Endothelial cell of umbilical vein (primary cell): ENCODE data around the gene ACE.

Experiments
- EZH2 ChIP-seq: IDR thresholded peaks from 2 replicates; pipeline ENCODE4 v1.6.1; 2012; ENCODE audit warnings: borderline replicate concordance, low read depth, mild to moderate bottlenecking, moderate library complexity, low read length, inconsistent platforms; ENCODE audit not compliant: severe bottlenecking
- MYC ChIP-seq: IDR thresholded peaks from one replicate; pipeline ENCODE4 v1.6.1; 2011; ENCODE audit warnings: mild to moderate bottlenecking, low read depth, low read length
- POLR2A ChIP-seq: IDR thresholded peaks from 2 replicates; pipeline ENCODE4 v1.6.1; 2012; ENCODE audit warnings: low read depth, mild to moderate bottlenecking, control low read depth, low read length
- POLR2AphosphoS5 ChIP-seq: IDR thresholded peaks from 2 replicates; pipeline ENCODE4 v1.6.1; 2012; ENCODE audit warnings: low read depth, mild to moderate bottlenecking, control low read depth, low read length, moderate library complexity; ENCODE audit not compliant: insufficient read depth
- TF ChIP-seq, protein P1 (sequence below), 2 donors: IDR thresholded peaks; 1 replicate in 1 of 2; 2 replicates in 1 of 2; pipeline ENCODE4 v1.5.1; 2011; ENCODE audit warnings: low read length in 2 of 2, mild to moderate bottlenecking in 2 of 2, moderate library complexity in 2 of 2, control low read depth in 1 of 2, inconsistent platforms in 1 of 2, low read depth in 1 of 2; ENCODE audit not compliant: insufficient read depth in 1 of 2; ENCODE audit errors: extremely low read depth in 1 of 2
- TF ChIP-seq, protein P2 (sequence below): IDR thresholded peaks from 2 replicates; pipeline ENCODE4 v1.6.1; 2011; ENCODE audit not compliant: insufficient read depth, insufficient read length

DNA sequence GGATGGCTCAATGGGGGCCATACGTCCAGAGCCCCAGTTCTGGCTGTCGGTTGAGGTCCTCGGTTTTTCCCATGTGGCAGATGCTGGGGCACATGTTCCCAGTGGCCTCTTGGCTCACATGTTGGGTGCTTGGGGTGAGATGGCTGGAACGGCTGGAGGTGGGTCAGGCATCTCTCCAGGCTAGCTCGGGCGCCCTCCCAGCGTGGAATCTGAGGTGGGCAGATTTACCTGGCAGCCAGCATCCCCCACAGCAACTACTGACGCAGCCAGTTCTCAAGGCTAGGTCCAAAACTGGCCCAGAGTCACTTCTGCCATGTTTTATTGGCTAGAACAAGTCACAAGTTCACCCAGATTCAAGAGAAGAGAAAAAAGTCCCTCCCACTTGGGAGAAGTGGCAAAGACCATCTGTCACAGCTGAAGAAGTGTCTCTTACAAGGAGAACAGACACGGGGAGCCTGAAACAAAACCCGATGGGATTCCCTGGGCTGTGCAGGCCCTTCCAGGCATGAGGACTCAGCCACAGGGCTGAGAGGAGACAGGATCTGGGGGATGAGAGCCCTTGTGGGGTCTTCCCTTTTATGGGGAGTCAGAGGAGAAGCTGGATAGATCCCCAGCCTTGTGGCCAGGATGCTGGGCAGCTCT lies 15.2 kb downstream of the ACE start:
- no peak for TF ChIP-seq POLR2AphosphoS5
- TF ChIP-seq, protein P1, sequence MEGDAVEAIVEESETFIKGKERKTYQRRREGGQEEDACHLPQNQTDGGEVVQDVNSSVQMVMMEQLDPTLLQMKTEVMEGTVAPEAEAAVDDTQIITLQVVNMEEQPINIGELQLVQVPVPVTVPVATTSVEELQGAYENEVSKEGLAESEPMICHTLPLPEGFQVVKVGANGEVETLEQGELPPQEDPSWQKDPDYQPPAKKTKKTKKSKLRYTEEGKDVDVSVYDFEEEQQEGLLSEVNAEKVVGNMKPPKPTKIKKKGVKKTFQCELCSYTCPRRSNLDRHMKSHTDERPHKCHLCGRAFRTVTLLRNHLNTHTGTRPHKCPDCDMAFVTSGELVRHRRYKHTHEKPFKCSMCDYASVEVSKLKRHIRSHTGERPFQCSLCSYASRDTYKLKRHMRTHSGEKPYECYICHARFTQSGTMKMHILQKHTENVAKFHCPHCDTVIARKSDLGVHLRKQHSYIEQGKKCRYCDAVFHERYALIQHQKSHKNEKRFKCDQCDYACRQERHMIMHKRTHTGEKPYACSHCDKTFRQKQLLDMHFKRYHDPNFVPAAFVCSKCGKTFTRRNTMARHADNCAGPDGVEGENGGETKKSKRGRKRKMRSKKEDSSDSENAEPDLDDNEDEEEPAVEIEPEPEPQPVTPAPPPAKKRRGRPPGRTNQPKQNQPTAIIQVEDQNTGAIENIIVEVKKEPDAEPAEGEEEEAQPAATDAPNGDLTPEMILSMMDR (IDR thresholded peaks at IDR 0.05; ENCODE audit: extremely low read depth in 1 of 2, insufficient read depth in 1 of 2, low read depth in 1 of 2, low read length in 2 of 2), result no peak
- no peak for TF ChIP-seq POLR2A
- TF ChIP-seq EZH2, result no peak
- TF ChIP-seq MYC, result no peak
- TF ChIP-seq, protein P2, sequence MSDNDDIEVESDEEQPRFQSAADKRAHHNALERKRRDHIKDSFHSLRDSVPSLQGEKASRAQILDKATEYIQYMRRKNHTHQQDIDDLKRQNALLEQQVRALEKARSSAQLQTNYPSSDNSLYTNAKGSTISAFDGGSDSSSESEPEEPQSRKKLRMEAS, result no peak
